ENCODE measurements around the gene DDX10.
"Not testable (repeated sequence)": the region's sequence is repeated elsewhere in the genome, so short reads cannot be mapped to it uniquely, and the experiment has no call there.

Gene DDX10

GRCh38 chr11:108779147-108779546 lies 114.3 kb downstream of the DDX10 start:
- DNase-seq = not testable (repeated sequence)

DNA sequence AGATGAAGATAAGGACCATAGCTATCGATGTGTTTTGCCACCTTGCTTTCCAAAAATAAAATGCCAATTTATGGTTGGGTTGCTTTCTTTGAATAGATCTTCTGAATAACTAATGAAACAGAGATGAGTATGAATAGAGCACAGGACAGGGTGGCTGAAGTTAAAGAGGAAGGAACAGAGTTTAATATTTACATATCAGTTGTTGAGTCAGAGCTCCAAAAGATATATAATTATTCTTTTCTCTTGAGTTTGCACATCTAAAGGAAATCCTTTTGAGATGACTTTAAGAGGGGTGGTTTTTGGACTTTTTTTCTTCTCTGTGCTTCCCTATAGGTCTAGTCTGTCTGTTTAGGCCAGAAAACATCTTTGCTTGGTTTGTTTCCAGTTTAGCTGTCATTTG lies 115.2 kb downstream of the DDX10 start:
- DNase-seq = no peak

GRCh38 chr11:108781946-108782345 lies 117.1 kb downstream of the DDX10 start:
- no peak for DNase-seq

DNA sequence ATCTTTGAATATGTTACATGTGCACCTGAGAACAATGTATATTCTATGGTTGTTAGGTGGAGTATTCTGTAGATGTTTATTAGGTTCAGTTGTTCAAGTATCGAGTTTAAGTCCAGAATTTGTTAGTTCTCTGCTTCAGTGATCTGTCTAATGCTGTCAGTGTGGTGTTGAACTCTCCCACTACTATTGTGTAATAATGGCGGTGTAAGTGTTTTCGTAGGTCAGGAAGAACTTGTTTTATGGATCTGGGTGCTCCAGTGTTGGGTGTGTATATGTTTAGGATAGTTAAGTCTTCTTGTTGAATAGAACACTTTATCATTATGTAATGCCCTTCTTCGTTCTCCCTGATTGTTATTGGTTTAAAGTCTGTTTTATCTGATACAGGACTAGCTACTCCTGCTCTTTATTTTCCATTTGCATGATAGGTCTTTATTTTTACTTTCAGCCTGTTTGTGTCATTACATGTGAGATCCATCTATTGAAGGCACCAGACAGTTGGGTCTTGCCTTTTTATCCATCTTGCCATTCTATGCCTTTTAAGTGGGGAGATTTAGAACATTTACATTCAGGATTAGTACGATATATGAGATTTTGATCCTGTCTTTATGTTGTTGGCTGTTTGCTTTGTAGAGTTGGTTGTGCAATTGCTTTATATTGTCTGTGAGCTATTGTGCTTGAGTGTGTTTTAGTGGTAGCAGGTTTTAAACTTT lies 121.6 kb downstream of the DDX10 start:
- DNase-seq = no peak

- DNase-seq = no peak
These were observed 122.2 kb downstream of the DDX10 start for GRCh38 chr11:108787105-108787504.

- DNase-seq = no peak
These were observed 123.8 kb downstream of the DDX10 start for GRCh38 chr11:108788565-108789199.

GRCh38 chr11:108790501-108791299 lies 125.8 kb downstream of the DDX10 start:
- no peak for DNase-seq

- no peak for DNase-seq
These were observed 128.3 kb downstream of the DDX10 start for GRCh38 chr11:108793138-108793537.

DNA sequence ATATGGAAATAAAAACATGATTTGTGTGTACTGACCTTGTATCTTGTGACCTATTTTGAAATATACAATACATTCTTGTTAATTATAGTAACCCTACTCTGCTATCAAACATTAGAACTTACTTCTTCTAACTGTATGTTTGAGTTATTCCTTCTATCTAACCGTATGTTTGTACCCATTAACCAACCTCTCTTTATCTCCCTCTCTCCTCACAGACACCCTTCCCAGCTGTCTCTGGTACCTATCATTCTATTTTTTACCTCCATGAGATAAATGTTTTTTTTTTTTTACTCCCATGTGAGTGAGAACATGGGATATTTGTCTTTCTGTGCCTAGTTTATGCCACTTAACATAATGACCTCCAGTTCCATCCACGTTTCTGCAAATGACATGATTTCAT lies 128.7 kb downstream of the DDX10 start:
- DNase-seq = no peak

GRCh38 chr11:108796551-108796950 lies 131.7 kb downstream of the DDX10 start:
- no peak for DNase-seq

- DNase-seq = no peak
These were observed 132.8 kb downstream of the DDX10 start for GRCh38 chr11:108797578-108798100.

DNA sequence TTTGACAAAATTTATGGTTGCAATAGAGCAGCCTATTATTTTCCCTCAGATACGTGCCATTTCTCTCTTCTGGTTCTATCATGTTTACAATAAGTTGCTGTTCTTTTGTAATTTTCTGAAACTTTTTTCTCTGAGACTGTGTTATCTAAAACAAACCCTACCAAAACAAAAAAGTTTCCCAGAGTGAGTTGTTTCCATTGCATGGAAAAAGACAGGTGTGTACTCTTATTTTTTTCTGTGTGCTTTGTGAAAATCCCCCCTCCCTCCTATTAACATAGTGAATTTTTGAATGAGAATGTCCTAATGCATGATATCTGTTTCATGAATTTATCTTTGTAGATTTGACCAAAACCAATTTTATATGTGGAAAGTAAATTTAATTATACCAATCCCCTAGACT lies 137.6 kb downstream of the DDX10 start:
- no peak for DNase-seq

- no peak for DNase-seq
These were observed 138.9 kb downstream of the DDX10 start for GRCh38 chr11:108803776-108804175.

GRCh38 chr11:108804511-108804910 lies 139.6 kb downstream of the DDX10 start:
- no peak for DNase-seq

DNA sequence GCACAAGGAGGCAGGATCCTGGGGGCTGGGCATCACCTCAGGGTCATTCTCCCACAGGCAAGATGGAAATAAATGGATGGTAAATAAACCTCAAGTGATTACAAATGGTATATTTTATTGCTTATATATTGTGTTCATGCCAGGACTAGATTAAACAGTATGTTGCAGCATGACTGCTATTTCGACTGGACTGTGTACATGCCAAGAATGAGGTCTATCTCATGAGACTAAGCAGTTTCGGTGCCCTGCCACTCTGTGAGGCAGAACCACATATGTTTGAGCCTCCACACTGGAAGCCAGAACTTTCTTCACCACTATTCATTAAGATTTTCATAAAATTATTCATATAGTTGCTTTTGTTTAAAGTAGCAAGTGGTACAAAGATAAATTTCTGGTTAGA lies 140.2 kb downstream of the DDX10 start:
- DNase-seq = no peak

DNA sequence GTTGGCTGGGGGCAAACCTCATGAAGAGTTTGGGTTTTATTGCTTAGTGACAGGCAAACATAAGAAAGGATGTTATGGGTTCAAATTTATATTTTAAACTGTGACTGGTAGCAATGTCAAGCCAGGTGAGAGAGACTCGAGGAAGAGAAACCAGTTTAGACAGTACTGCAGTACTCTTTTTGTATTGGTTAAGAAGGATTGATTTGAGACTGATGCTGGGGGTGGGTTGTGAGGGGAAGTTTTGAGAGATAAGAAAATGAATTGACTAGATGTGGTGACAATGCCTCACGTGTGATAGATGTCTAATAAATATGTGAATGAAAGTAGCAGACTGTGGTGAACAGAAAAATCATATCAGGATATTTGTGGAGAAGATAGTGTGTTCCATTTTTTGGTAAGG lies 142.4 kb downstream of the DDX10 start:
- DNase-seq = no peak

GRCh38 chr11:108813086-108813485 lies 148.2 kb downstream of the DDX10 start:
- no peak for DNase-seq

- no peak for DNase-seq
These were observed 153.1 kb downstream of the DDX10 start for GRCh38 chr11:108817976-108818375.

GRCh38 chr11:108818971-108819370 lies 154.1 kb downstream of the DDX10 start:
- DNase-seq = no peak

- DNase-seq = no peak
These were observed 155.1 kb downstream of the DDX10 start for GRCh38 chr11:108819957-108820356.

DNA sequence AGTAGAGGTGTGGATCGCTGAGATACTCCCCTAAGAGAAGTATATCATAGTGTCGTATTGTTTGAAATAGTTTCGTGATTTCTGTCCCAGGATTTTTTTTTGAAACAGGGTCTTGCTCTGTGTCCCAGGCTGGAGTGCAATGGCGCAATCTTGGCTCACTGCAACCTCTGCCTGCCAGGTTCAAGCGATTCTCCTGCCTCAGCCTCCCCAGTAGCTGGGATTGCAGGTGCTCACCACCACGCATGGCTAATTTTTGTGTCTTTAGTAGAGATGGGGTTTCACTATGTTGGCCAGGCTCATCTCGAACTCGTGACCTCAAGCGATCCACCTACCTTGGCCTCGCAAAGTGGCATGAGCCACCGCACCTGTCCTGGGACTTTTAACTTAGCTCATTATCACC lies 159.1 kb downstream of the DDX10 start:
- DNase-seq = not testable (repeated sequence)

DNA sequence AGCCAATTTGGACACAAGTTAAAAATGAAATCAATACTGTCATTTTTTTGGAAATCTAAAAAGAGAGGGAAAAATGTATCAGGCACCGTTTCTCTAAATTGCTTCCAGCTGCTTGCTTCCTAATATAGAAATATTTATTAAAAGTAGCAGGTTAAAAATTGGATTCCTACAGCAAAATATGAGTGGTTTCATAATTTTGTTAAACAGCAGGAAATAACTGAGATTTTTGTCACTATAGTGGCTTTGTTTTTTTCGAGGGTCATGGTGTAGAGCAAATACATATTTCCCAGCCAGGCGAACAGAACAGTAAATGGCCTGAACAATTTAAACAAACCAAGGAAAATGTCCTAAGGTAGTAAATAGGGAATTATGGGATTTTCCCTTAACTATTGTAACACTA lies 159.7 kb downstream of the DDX10 start:
- no peak for DNase-seq

DNA sequence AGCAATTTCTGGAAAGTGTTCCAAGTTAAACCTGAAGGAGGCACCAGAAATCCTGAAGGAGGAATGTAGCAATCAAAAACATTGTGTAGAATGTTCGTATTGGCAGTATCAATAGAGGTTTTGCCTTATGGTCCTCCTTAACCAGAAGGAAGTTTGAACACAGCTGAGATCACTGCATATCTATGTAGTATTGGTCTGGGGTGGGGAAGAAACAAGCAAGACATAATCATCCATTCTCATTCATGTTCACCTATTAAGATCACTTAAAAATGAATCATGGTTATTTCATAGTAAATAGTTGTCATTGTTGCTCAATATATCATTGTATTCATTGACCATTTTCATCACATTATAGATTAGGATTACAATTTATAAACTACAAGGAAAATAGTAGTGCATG lies 160.5 kb downstream of the DDX10 start:
- no peak for DNase-seq

- no peak for DNase-seq
These were observed 161.3 kb downstream of the DDX10 start for GRCh38 chr11:108826136-108826535.
